ENCODE measurements around the gene POC1B.

- TF ChIP-seq POLR2A (IDR thresholded peaks at IDR 0.05; ENCODE audit: low read depth, low read length) (no peak), POLR2AphosphoS5 (IDR thresholded peaks at IDR 0.05; ENCODE audit: low read depth, low read length) (no peak), TAF1 (IDR thresholded peaks at IDR 0.05; ENCODE audit: borderline replicate concordance, low read depth, low read length) (no peak)
Measured at GRCh38 chr12:89370850-89371249, 155.0 kb downstream of the POC1B start.

Measured in GM12892 (cell line).